Thyroid gland (tissue), 4 donors: ENCODE results near the gene TOLLIP.

Source experiments
- CTCF ChIP-seq, 6 experiments: fragments of 200-600 bp in 3 of 6; fragments of 450-650 bp in 3 of 6; sonication (generic) in 3 of 6; IDR thresholded peaks; one replicate each; pipeline ENCODE4 v1.5.1; 2016 to 2019; ENCODE audit warnings: antibody characterized with exemption in 6 of 6, mild to moderate bottlenecking in 2 of 6, inconsistent platforms in 1 of 6, moderate library complexity in 1 of 6
- POLR2A ChIP-seq, 2 donors: fragments of 450-650 bp; IDR thresholded peaks; one replicate each; pipeline ENCODE4 v1.6.1; 2017; ENCODE audit warnings: antibody characterized with exemption in 2 of 2, mild to moderate bottlenecking in 2 of 2, moderate library complexity in 1 of 2

GRCh38 chr11:1336836-1337646 is 27.6 kb upstream of the TOLLIP start:
- TF ChIP-seq CTCF (IDR thresholded peaks at IDR 0.05), result no peak
- no peak for TF ChIP-seq POLR2A (IDR thresholded peaks at IDR 0.05)
